ENCODE results near the gene ZRANB1. TPM values are rescaled to one million over a fixed set of nuclear protein-coding genes. Genes with fewer than 3 reads are reported as not detected.

The ZRANB1 gene
- polyA plus RNA-seq, 4 donors, result 6.3 to 17.0 (median 8.2) TPM

GRCh38 chr10:125011926-125012705 is 70.2 kb downstream of the ZRANB1 start:
- peaks cover 0 to 86% (median 3%) of the 10 kb centered on the region in 3 donors for H3K36me3 ChIP-seq (ENCODE audit: control insufficient read depth in 3 of 3, insufficient read depth in 2 of 3, low read depth in 1 of 3, low read length in 3 of 3)
- H3K27me3 ChIP-seq (ENCODE audit: control insufficient read depth in 3 of 3, insufficient read depth in 3 of 3, low read length in 3 of 3), result no peaks in the 10 kb centered on the region
- H3K4me1 ChIP-seq (ENCODE audit: control insufficient read depth in 3 of 3, insufficient read depth in 2 of 3, low read depth in 1 of 3, low read length in 2 of 3), result peaks cover 0 to 2% (median 0%) of the 10 kb centered on the region in 3 donors
- peaks cover 0 to 4% of the 10 kb centered on the region in 2 donors for H3K9me3 ChIP-seq (ENCODE audit: control insufficient read depth in 2 of 2, insufficient read depth in 1 of 2, low read depth in 1 of 2, low read length in 1 of 2)
- no peak for DNase-seq
- no peak overlapping the region for H3K4me3 ChIP-seq (ENCODE audit: low read depth in 1 of 3, low read length in 3 of 3)
- FAIRE-seq, result no peak
- H3K27ac ChIP-seq (ENCODE audit: low read depth in 1 of 3, low read length in 2 of 3), result peak overlapping the region in 1 of 3 donors; percentile 9
- 81 to 86% (median 85%) methylated on average over 27 of the region's 27 CpGs for WGBS, 3 donors

DNA sequence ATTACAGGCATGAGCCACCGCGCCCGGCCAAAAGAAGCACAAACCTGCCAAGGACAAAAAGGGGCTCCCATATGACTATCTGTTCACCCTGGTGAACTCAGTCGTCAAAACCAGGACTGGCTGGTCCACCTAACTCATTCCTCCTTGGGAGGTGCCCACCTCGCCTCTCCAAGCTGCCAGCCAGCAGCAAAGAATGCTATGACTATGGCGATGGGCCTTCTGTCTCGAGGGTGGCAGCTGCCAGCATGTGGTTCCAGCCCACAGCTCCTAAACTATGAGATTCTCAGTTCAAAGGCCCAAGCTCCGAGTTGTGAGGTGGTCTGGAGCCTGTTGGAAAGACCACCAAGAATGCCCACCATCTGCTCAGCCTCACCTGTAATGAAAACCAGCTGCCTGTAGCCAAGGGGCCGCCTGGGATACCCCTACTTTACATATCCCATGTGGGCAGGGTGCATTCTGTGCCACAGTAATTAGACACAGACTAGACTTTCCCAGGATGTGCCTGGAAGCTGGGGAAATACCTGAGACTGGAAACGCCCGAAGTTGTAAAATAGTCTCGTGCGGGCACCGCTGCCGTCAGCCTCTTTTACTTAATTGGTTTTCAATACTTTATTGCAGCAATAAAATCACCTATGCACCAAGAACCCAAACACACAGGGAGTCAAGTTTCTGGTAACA is 71.1 kb downstream of the ZRANB1 start:
- Histone ChIP-seq H3K4me3 (ENCODE audit: low read depth in 1 of 3, low read length in 3 of 3) (no peak overlapping the region), H3K4me1 (ENCODE audit: control insufficient read depth in 3 of 3, insufficient read depth in 2 of 3, low read depth in 1 of 3, low read length in 2 of 3) (peaks cover 0 to 2% (median 0%) of the 10 kb centered on the region in 3 donors), H3K36me3 (ENCODE audit: control insufficient read depth in 3 of 3, insufficient read depth in 2 of 3, low read depth in 1 of 3, low read length in 3 of 3) (peaks cover 0 to 91% (median 3%) of the 10 kb centered on the region in 3 donors), H3K9me3 (ENCODE audit: control insufficient read depth in 2 of 2, insufficient read depth in 1 of 2, low read depth in 1 of 2, low read length in 1 of 2) (peaks cover 0 to 4% of the 10 kb centered on the region in 2 donors), H3K27me3 (ENCODE audit: control insufficient read depth in 3 of 3, insufficient read depth in 3 of 3, low read length in 3 of 3) (no peaks in the 10 kb centered on the region), H3K27ac (ENCODE audit: low read depth in 1 of 3, low read length in 2 of 3) (peak overlapping the region in 1 of 3 donors; percentile 11)
- DNase-seq (peak; percentile 71 to 79), FAIRE-seq (no peak)
- 48 to 76% (median 55%) methylated on average over 15 of the region's 15 CpGs for WGBS, 3 donors

DNA sequence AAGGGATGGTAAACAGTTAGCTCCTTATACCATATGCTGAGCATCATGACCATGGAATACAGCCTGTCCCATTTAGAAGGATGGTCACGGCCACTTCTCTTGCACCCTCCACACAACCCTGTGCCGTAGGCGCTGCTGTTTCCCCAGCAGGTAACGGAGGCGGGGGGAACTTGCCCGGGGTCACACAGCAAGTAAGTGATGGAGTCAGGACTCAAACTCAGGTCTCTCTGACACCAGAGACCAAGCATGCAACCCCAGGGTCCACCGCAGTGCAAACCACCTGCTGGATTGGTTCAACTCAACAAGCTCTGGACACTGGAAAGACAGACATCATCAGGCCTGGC is 71.6 kb downstream of the ZRANB1 start:
- Histone ChIP-seq H3K4me3 (ENCODE audit: low read depth in 1 of 3, low read length in 3 of 3) (no peak overlapping the region), H3K4me1 (ENCODE audit: control insufficient read depth in 3 of 3, insufficient read depth in 2 of 3, low read depth in 1 of 3, low read length in 2 of 3) (peaks cover 0 to 2% (median 0%) of the 10 kb centered on the region in 3 donors), H3K36me3 (ENCODE audit: control insufficient read depth in 3 of 3, insufficient read depth in 2 of 3, low read depth in 1 of 3, low read length in 3 of 3) (peaks cover 0 to 88% (median 3%) of the 10 kb centered on the region in 3 donors), H3K27me3 (ENCODE audit: control insufficient read depth in 3 of 3, insufficient read depth in 3 of 3, low read length in 3 of 3) (no peaks in the 10 kb centered on the region), H3K27ac (ENCODE audit: low read depth in 1 of 3, low read length in 2 of 3) (peak overlapping the region in 1 of 3 donors; percentile 11), H3K9me3 (ENCODE audit: control insufficient read depth in 2 of 2, insufficient read depth in 1 of 2, low read depth in 1 of 2, low read length in 1 of 2) (peaks cover 0 to 4% of the 10 kb centered on the region in 2 donors)
- whole genome bisulfite sequencing, 3 donors, result 74 to 90% (median 79%) methylated on average over 7 of the region's 7 CpGs
- FAIRE-seq, result no peak
- no peak for DNase-seq

DNA sequence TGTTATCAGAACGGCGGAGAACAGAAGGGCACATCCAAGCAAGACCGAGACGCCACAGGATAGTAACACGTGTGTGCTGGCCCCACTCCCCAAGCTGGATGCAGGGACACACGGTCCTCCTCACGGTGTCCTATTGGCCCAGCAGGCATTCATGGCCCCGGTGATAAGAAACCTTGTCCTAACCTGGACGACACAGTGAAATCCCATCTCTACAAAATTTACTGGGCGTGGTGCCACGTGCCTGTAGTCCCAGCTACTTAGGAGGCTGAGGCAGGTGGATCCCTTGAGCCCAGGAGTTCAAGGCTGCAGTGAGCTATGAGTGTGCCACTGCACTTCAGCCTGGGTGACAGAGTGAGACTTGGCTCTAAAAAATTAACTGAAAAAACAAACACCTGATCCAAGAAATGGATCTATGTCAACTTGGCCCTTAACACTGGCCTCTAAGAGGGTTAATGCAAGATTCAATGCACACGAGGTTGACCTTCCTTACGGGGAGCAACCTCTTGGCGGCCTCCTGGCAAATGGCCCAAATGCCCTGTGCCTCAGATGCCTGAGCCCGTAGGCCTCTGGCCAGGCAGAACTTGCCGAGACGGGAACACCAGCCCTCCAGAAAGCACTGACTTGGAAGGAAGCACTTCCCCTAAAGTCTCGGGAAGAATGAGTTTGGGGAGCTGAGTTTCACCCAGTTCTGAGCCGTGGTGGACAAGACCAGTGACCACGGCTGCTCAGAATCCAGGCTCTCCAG is 72.3 kb downstream of the ZRANB1 start:
- 69 to 78% (median 76%) methylated on average over 20 of the region's 20 CpGs for WGBS, 3 donors
- H3K36me3 ChIP-seq (ENCODE audit: control insufficient read depth in 3 of 3, insufficient read depth in 2 of 3, low read depth in 1 of 3, low read length in 3 of 3), result peaks cover 0 to 85% (median 3%) of the 10 kb centered on the region in 3 donors
- no peak for DNase-seq
- H3K9me3 ChIP-seq (ENCODE audit: control insufficient read depth in 2 of 2, insufficient read depth in 1 of 2, low read depth in 1 of 2, low read length in 1 of 2), result peaks cover 0 to 4% of the 10 kb centered on the region in 2 donors
- no peak overlapping the region for H3K27ac ChIP-seq (ENCODE audit: low read depth in 1 of 3, low read length in 2 of 3)
- no peak for FAIRE-seq
- H3K4me1 ChIP-seq (ENCODE audit: control insufficient read depth in 3 of 3, insufficient read depth in 2 of 3, low read depth in 1 of 3, low read length in 2 of 3), result peaks cover 0 to 2% (median 0%) of the 10 kb centered on the region in 3 donors
- no peaks in the 10 kb centered on the region for H3K27me3 ChIP-seq (ENCODE audit: control insufficient read depth in 3 of 3, insufficient read depth in 3 of 3, low read length in 3 of 3)
- H3K4me3 ChIP-seq (ENCODE audit: low read depth in 1 of 3, low read length in 3 of 3), result no peak overlapping the region

GRCh38 chr10:125014836-125015355 is 73.0 kb downstream of the ZRANB1 start:
- no peaks in the 10 kb centered on the region for H3K27me3 ChIP-seq (ENCODE audit: control insufficient read depth in 3 of 3, insufficient read depth in 3 of 3, low read length in 3 of 3)
- H3K9me3 ChIP-seq (ENCODE audit: control insufficient read depth in 2 of 2, insufficient read depth in 1 of 2, low read depth in 1 of 2, low read length in 1 of 2), result peaks cover 0 to 4% of the 10 kb centered on the region in 2 donors
- FAIRE-seq (no peak), DNase-seq (no peak)
- 84 to 93% (median 85%) methylated on average over 19 of the region's 19 CpGs for whole genome bisulfite sequencing, 3 donors
- H3K36me3 ChIP-seq (ENCODE audit: control insufficient read depth in 3 of 3, insufficient read depth in 2 of 3, low read depth in 1 of 3, low read length in 3 of 3), result peaks cover 0 to 81% (median 3%) of the 10 kb centered on the region in 3 donors
- H3K4me3 ChIP-seq (ENCODE audit: low read depth in 1 of 3, low read length in 3 of 3), result no peak overlapping the region
- peak overlapping the region in 1 of 3 donors; percentile 26 for H3K27ac ChIP-seq (ENCODE audit: low read depth in 1 of 3, low read length in 2 of 3)
- peaks cover 0 to 2% (median 0%) of the 10 kb centered on the region in 3 donors for H3K4me1 ChIP-seq (ENCODE audit: control insufficient read depth in 3 of 3, insufficient read depth in 2 of 3, low read depth in 1 of 3, low read length in 2 of 3)

DNA sequence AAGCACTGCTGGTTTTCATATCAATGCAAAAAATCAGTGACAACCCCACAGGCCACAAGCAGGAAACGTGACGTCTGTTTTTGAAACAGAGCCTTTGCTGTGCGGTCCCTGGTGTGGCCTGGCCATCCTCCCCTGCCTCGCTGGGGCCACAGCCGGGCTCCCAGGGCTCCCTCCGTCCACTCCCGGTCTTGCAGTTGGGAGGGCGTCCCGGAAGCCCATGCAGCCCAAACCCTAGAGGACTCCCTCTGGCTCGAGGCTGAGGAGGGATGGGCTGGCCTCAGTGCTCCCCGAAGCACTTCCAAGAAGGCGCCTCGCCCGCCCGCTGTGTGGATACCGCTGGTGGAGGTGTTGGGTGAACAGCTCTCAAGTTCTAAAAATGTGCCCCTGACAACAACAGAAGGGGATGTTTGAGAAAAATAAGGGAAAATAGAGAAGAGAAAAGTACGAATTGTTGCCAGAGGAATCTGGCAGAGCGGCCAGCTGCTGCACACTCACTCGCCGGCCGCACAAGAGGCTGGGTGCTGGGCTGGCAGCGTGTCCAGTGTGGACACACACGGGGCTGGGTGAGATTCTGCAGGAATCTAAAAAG is 73.5 kb downstream of the ZRANB1 start:
- WGBS, 3 donors, result 60 to 84% (median 75%) methylated on average over 23 of the region's 23 CpGs
- H3K9me3 ChIP-seq (ENCODE audit: control insufficient read depth in 2 of 2, insufficient read depth in 1 of 2, low read depth in 1 of 2, low read length in 1 of 2), result peaks cover 0 to under 1% of the 10 kb centered on the region in 2 donors
- FAIRE-seq (no peak), DNase-seq (no peak)
- H3K27me3 ChIP-seq (ENCODE audit: control insufficient read depth in 3 of 3, insufficient read depth in 3 of 3, low read length in 3 of 3), result no peaks in the 10 kb centered on the region
- peaks cover 0 to 2% (median 0%) of the 10 kb centered on the region in 3 donors for H3K4me1 ChIP-seq (ENCODE audit: control insufficient read depth in 3 of 3, insufficient read depth in 2 of 3, low read depth in 1 of 3, low read length in 2 of 3)
- H3K36me3 ChIP-seq (ENCODE audit: control insufficient read depth in 3 of 3, insufficient read depth in 2 of 3, low read depth in 1 of 3, low read length in 3 of 3), result peaks cover 0 to 81% (median 3%) of the 10 kb centered on the region in 3 donors
- no peak overlapping the region for H3K4me3 ChIP-seq (ENCODE audit: low read depth in 1 of 3, low read length in 3 of 3)
- peak overlapping the region in 1 of 3 donors; percentile 26 for H3K27ac ChIP-seq (ENCODE audit: low read depth in 1 of 3, low read length in 2 of 3)

DNA sequence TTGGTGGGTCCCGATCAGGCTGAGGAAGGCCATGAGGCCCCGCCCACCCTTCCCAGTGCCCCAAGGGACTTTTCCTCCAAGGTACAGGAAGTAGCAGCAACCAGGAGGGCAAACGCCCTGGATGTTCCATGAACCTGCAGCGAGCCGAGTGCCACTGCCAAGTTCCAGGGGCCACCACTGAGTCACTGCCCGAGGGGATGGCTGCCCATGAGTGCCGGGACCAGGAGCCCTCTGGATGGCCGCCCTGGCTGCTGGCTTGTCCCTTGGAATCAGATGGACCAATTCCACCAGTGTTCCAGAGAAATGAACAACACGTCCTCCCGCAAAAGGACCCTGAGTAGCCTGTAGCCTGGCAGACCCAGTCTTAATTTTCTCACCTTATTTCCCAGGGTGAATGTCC is 74.2 kb downstream of the ZRANB1 start:
- no peaks in the 10 kb centered on the region for H3K9me3 ChIP-seq (ENCODE audit: control insufficient read depth in 2 of 2, insufficient read depth in 1 of 2, low read depth in 1 of 2, low read length in 1 of 2)
- H3K27ac ChIP-seq (ENCODE audit: low read depth in 1 of 3, low read length in 2 of 3), result peak overlapping the region in 2 of 3 donors; percentile 10 to 59
- FAIRE-seq, result no peak
- H3K4me3 ChIP-seq (ENCODE audit: low read depth in 1 of 3, low read length in 3 of 3), result no peak overlapping the region
- no peaks in the 10 kb centered on the region for H3K27me3 ChIP-seq (ENCODE audit: control insufficient read depth in 3 of 3, insufficient read depth in 3 of 3, low read length in 3 of 3)
- peaks cover 0 to 85% (median under 1%) of the 10 kb centered on the region in 3 donors for H3K36me3 ChIP-seq (ENCODE audit: control insufficient read depth in 3 of 3, insufficient read depth in 2 of 3, low read depth in 1 of 3, low read length in 3 of 3)
- DNase-seq, result no peak
- H3K4me1 ChIP-seq (ENCODE audit: control insufficient read depth in 3 of 3, insufficient read depth in 2 of 3, low read depth in 1 of 3, low read length in 2 of 3), result peaks cover 0 to 2% (median 0%) of the 10 kb centered on the region in 3 donors
- 70 to 80% (median 74%) methylated on average over 8 to 10 of the region's 10 CpGs for WGBS, 3 donors
